Activated CD4-positive, alpha-beta T cell treated with anti-CD3 and anti-CD28 coated beads, Interleukin-2, amount 10 ng/mL, durations not matched to agents 7 days and 5 days (primary cell): ENCODE results near the gene CCDC191. TPM values are rescaled to one million over a fixed set of nuclear protein-coding genes. Genes with fewer than 3 reads are reported as not detected.

ENCODE experiments used
- CTCF ChIA-PET: fragments of 350-600 bp; sonication (Branson Sonifier 250); formaldehyde crosslinking; loops from one replicate; lab custom pipeline; 2021; ENCODE audit warnings: antibody characterized with exemption; lab: Charles Lee
- POLR2A ChIA-PET: fragments of 350-600 bp; sonication (Branson Sonifier 250); formaldehyde crosslinking; loops from one replicate; lab custom pipeline; 2021; ENCODE audit warnings: antibody characterized with exemption; lab: Charles Lee
- DNase-seq: peaks from one replicate; pipeline ENCODE4 v3.0.0-alpha.2; 2020
- H3K27ac Mint-ChIP-seq: one replicate; pipeline ENCODE4 v1.8.0; 2021; ENCODE audit warnings: mild to moderate bottlenecking, moderate library complexity, mixed read lengths
- H3K27me3 Mint-ChIP-seq: one replicate; pipeline ENCODE4 v1.8.0; 2021; ENCODE audit warnings: mixed read lengths
- H3K36me3 Mint-ChIP-seq: one replicate; pipeline ENCODE4 v1.8.0; 2021; ENCODE audit warnings: low read depth, mixed read lengths
- H3K4me1 Mint-ChIP-seq: one replicate; pipeline ENCODE4 v1.8.0; 2021; ENCODE audit warnings: mixed read lengths
- H3K4me3 Mint-ChIP-seq: one replicate; pipeline ENCODE4 v1.8.0; 2021; ENCODE audit warnings: mild to moderate bottlenecking, moderate library complexity, mixed read lengths
- H3K9me3 Mint-ChIP-seq: one replicate; pipeline ENCODE4 v1.8.0; 2021; ENCODE audit warnings: mixed read lengths
- total RNA-seq, 2 experiments: library from RNA; stranded (reverse); gene quantifications; one replicate each; pipeline ENCODE4 v1.2.3, GENCODE V29; 2021

The CCDC191 gene
- total RNA-seq, 2 experiments from 2014 or later = 2.9 to 3.2 TPM

DNA sequence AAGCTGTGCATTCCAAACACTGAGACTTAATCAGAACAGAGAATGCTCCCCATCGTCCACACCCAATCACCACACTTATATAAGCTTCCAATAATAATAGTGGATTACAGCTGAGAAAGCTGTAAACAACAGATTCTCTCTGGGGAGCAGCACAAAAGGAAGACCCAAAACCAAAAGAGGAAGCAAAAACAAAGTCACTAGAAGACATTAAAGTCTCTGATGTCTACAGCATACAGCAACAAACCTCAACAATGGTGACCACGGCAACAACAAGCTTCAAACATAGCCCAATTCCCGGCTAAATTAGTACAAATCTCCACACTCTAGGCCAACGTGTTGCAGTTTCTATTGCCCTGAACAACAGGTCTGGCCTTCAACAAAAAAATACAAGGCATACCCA, 70.8 kb downstream of the CCDC191 start:
- Mint-ChIP-seq H3K27ac (no peak overlapping the region), H3K36me3 (no peaks in the 10 kb centered on the region), H3K4me3 (no peak overlapping the region), H3K27me3 (no peaks in the 10 kb centered on the region), H3K4me1 (peaks cover 5% of the 10 kb centered on the region), H3K9me3 (no peaks in the 10 kb centered on the region)
- POLR2A ChIA-PET = no interaction called here
- DNase-seq = peak; percentile 8
- CTCF ChIA-PET = interaction anchor here (1.7 kb wide), 1 partner anchor 10 kb away, joined by 4 read pairs; no protein-coding TSS in a partner anchor

GRCh38 chr3:113983544-113983943, 72.8 kb downstream of the CCDC191 start:
- ChIA-PET POLR2A (no interaction called here), CTCF (no interaction called here)
- no peaks in the 10 kb centered on the region for H3K27me3 Mint-ChIP-seq
- no peaks in the 10 kb centered on the region for H3K36me3 Mint-ChIP-seq
- no peak overlapping the region for H3K4me3 Mint-ChIP-seq
- peaks cover 5% of the 10 kb centered on the region for H3K4me1 Mint-ChIP-seq
- DNase-seq = no peak
- H3K9me3 Mint-ChIP-seq = no peaks in the 10 kb centered on the region
- H3K27ac Mint-ChIP-seq = no peak overlapping the region

DNA sequence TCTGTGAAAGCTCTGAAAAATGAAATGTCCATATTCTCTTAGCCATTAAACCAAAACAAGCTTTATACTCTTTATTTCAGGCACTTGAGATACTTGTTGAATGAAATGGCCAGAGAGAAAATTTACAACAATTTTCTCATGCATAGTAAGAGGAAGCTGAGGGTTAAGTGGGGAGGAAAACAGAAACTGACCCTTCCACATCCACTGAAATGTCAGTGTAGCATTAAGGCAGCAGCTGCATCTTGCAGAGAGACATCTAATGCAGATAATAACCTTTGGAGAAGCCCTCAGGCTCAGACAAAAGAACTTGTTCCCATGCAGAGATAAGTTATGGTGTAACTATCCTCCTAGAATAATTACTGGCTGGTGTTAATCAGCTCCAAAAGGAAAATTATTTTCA, 74.5 kb downstream of the CCDC191 start:
- no peak overlapping the region for H3K27ac Mint-ChIP-seq
- DNase-seq = no peak
- POLR2A ChIA-PET = no interaction called here
- no peaks in the 10 kb centered on the region for H3K9me3 Mint-ChIP-seq
- CTCF ChIA-PET = interaction anchor here (1.4 kb wide), 1 partner anchor 31 kb away, joined by 3 read pairs; no protein-coding TSS in a partner anchor
- no peaks in the 10 kb centered on the region for H3K36me3 Mint-ChIP-seq
- no peak overlapping the region for H3K4me3 Mint-ChIP-seq
- no peaks in the 10 kb centered on the region for H3K27me3 Mint-ChIP-seq
- H3K4me1 Mint-ChIP-seq = peaks cover 5% of the 10 kb centered on the region

DNA sequence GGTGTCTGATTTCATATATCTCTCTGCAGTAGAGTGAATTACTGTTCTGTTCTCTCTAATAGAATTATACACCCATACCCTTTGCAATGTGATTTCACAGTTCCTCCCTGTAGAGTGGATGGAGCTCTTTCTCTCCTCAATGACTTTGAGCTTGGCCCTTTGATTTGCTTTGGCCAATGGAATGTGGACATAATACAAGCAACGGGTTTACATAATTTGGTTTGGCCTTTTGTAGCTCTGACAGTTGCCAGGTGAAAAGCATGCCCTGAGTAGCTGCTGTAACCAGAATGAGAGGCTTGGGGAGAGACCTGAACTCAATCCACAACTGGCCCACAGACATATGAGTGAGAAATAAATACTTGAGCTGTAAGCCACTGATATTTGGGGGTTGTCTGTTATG, 76.4 kb downstream of the CCDC191 start:
- H3K36me3 Mint-ChIP-seq = peaks cover 3% of the 10 kb centered on the region
- no peak overlapping the region for H3K27ac Mint-ChIP-seq
- ChIA-PET POLR2A (no interaction called here), CTCF (no interaction called here)
- no peaks in the 10 kb centered on the region for H3K4me1 Mint-ChIP-seq
- no peak for DNase-seq
- H3K9me3 Mint-ChIP-seq = peaks cover 2% of the 10 kb centered on the region
- no peaks in the 10 kb centered on the region for H3K27me3 Mint-ChIP-seq
- no peak overlapping the region for H3K4me3 Mint-ChIP-seq

DNA sequence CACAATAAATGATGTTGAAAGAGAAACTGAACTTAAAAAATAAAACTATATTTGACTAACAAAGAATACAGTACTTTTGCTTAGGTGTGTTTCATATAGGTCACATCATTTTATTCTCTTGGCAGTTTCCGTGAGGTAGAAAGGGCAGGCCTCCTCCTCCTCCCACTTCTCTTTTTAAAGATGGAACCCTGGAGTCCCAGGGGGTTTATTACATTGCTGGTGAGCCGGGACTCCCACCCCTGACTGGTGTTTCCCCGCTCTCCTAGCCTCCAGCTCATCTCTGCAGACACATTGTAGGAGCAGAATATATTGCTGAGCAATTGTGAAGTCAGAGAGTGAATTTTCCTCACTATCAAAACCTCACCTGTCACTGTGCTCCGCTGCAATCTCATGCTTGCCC, 78.5 kb downstream of the CCDC191 start:
- H3K4me3 Mint-ChIP-seq = no peak overlapping the region
- ChIA-PET POLR2A (no interaction called here), CTCF (no interaction called here)
- DNase-seq = no peak
- H3K9me3 Mint-ChIP-seq = peaks cover 17% of the 10 kb centered on the region
- H3K27me3 Mint-ChIP-seq = peaks cover 2% of the 10 kb centered on the region
- H3K4me1 Mint-ChIP-seq = no peaks in the 10 kb centered on the region
- H3K27ac Mint-ChIP-seq = no peak overlapping the region
- H3K36me3 Mint-ChIP-seq = peaks cover 11% of the 10 kb centered on the region

DNA sequence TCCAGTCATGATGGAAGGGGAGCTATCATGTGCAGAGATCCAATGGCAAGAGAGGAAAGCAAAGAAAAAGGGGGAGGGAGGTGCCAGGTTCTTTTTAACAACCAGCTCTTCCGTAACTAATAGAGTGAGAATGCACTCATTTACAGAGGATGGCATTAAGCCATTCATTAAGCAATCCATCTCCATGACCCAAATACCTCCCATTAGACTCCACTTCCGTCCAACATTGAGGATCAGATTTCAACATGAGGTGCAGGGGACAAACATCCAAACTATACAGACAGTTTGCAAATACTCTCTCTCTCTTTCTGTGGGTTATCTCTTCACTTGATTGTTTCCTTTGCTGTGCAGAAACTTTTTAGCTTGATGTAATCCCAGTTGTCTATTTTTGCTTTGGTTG, 87.3 kb downstream of the CCDC191 start:
- H3K4me1 Mint-ChIP-seq = peaks cover 7% of the 10 kb centered on the region
- H3K9me3 Mint-ChIP-seq = peaks cover 16% of the 10 kb centered on the region
- no peak overlapping the region for H3K27ac Mint-ChIP-seq
- POLR2A ChIA-PET = no interaction called here
- CTCF ChIA-PET = no interaction called here
- H3K36me3 Mint-ChIP-seq = peaks cover 3% of the 10 kb centered on the region
- H3K27me3 Mint-ChIP-seq = peaks cover 6% of the 10 kb centered on the region
- no peak overlapping the region for H3K4me3 Mint-ChIP-seq
- no peak for DNase-seq

GRCh38 chr3:113966172-113966571, 90.2 kb downstream of the CCDC191 start:
- H3K27ac Mint-ChIP-seq = no peak overlapping the region
- POLR2A ChIA-PET = no interaction called here
- no peak for DNase-seq

DNA sequence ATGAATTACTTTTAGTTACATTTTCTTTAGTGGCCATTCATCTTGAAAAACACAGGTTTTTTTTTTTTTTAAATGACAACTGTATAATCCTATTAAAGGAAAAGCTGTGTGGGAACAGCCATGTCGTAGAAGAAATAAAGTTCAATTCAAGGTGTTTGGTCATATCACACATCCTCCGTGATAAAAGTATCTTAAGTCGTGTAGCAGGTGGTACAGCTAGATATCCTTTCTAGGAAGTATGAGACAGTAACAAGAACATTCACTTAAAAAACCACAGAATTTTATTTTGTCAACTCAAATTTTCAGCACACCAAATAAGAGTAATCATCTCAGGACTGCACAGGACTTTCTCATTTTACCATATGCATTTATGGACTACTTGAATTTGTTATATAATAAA, 92.4 kb downstream of the CCDC191 start:
- H3K9me3 Mint-ChIP-seq = no peaks in the 10 kb centered on the region
- H3K4me1 Mint-ChIP-seq = peaks cover 12% of the 10 kb centered on the region
- ChIA-PET CTCF (interaction anchor here (0.6 to 0.7 kb wide), 2 partner anchors 34 to 469 kb away, joined by 3 read pairs; no protein-coding TSS in a partner anchor), POLR2A (no interaction called here)
- no peak overlapping the region for H3K27ac Mint-ChIP-seq
- no peaks in the 10 kb centered on the region for H3K36me3 Mint-ChIP-seq
- H3K4me3 Mint-ChIP-seq = no peak overlapping the region
- no peak for DNase-seq
- H3K27me3 Mint-ChIP-seq = no peaks in the 10 kb centered on the region

More at GRCh38 chr3:113966172-113966571, 90.2 kb downstream of the CCDC191 start:
- H3K27me3 Mint-ChIP-seq = peaks cover 3% of the 10 kb centered on the region
- H3K4me3 Mint-ChIP-seq = no peak overlapping the region
- no peaks in the 10 kb centered on the region for H3K36me3 Mint-ChIP-seq
- CTCF ChIA-PET = no interaction called here
- peaks cover 12% of the 10 kb centered on the region for H3K4me1 Mint-ChIP-seq
- H3K9me3 Mint-ChIP-seq = no peaks in the 10 kb centered on the region

- H3K27me3 Mint-ChIP-seq = peaks cover 5% of the 10 kb centered on the region
- no peak for DNase-seq
- ChIA-PET CTCF (interaction anchor here (0.7 kb wide), 1 partner anchor 135 kb away, joined by 3 read pairs; no protein-coding TSS in a partner anchor), POLR2A (no interaction called here)
- peaks cover 20% of the 10 kb centered on the region for H3K4me1 Mint-ChIP-seq
- H3K9me3 Mint-ChIP-seq = no peaks in the 10 kb centered on the region
- no peak overlapping the region for H3K27ac Mint-ChIP-seq
- H3K36me3 Mint-ChIP-seq = no peaks in the 10 kb centered on the region
- no peak overlapping the region for H3K4me3 Mint-ChIP-seq
These were observed 102.1 kb downstream of the CCDC191 start for GRCh38 chr3:113954091-113954685.

DNA sequence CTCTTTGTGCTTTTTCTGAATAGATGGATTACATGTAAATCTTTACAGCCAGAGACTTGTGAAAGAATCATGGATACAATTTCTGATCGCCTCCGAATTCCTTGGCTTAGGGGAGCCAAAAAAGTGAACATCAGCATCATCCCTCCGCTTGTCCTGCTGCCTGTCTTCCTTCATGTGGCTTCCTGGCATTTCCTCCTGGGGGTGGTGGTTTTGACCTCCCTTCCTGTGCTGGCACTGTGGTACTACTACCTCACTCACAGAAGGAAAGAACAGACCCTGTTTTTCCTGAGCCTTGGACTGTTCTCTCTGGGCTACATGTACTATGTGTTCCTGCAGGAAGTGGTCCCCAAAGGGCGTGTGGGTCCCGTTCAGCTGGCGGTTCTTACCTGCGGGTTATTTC, 102.6 kb downstream of the CCDC191 start:
- Mint-ChIP-seq H3K27me3 (peaks cover 11% of the 10 kb centered on the region), H3K4me3 (no peak overlapping the region), H3K36me3 (no peaks in the 10 kb centered on the region), H3K27ac (no peak overlapping the region), H3K4me1 (peaks cover 24% of the 10 kb centered on the region), H3K9me3 (no peaks in the 10 kb centered on the region)
- ChIA-PET POLR2A (no interaction called here), CTCF (interaction anchor here (0.5 kb wide), 1 partner anchor 241 kb away, joined by 3 read pairs; no protein-coding TSS in a partner anchor)
- DNase-seq = no peak

DNA sequence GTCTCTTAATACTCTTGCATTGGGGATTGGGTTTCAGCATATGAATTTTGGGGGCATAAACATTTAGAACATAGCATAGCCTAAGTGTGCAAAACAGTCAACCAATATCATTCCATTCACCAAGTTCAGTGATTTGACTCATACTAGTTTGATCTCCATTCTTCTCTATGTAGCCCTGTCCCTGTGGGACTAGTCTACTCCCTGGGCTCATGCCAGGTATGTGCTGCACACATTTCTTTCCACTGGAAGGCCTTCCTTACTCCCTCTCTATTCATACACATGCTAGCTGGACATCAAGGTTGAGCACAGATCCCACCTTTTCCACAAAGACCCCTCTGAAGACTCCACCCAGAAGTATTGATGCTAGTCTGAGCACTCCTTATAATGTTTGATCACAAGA, 103.4 kb downstream of the CCDC191 start:
- no peak overlapping the region for H3K27ac Mint-ChIP-seq
- ChIA-PET CTCF (interaction anchor here (0.5 kb wide), 1 partner anchor 240 kb away, joined by 3 read pairs; no protein-coding TSS in a partner anchor), POLR2A (no interaction called here)
- H3K9me3 Mint-ChIP-seq = no peaks in the 10 kb centered on the region
- DNase-seq = no peak
- H3K4me3 Mint-ChIP-seq = no peak overlapping the region
- peaks cover 12% of the 10 kb centered on the region for H3K27me3 Mint-ChIP-seq
- no peaks in the 10 kb centered on the region for H3K36me3 Mint-ChIP-seq
- H3K4me1 Mint-ChIP-seq = peaks cover 26% of the 10 kb centered on the region

DNA sequence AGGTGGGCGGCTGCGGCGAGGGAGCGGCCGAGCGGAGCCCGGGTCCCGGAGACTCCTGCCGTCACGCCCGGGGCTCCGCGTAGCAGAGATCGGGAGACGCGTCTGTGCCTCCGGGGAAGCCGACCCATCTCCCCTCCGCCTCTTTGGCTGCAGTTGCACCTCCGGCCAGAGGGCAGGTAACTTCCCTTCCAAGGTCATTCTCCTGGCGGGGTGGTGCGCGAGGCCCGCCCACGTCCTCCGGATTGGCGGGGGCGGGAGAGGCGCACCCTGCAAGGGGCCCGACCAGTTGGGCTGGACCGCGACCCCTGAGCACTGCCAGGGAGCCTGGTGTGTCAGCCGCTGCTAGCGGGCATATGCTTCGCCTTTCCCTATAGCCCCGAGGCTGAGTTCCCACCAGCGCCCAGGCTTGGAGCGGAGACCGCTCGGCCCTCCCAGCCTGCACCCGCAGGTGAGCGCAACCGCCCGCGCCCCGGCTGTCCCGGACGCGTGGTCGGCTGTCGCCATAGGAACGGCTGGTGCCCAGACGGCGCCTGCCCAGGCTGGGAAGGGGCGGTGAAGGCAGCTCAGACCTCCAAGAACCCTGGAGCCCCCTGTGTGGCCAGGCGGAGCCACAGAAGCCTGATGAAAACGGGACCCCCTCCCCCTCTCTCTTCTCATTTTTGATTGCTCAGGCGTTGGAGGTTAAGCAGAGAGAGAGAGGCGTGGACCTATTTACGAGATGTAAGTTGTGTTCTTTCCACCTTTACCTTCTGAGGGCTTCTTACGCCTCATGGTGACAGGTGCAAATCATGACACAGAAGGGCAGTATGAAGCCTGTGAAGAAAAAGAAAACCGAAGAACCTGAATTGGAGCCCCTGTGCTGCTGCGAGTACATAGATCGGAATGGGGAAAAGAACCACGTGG, 108.1 kb downstream of the CCDC191 start:
- DNase-seq = no peak
- Mint-ChIP-seq H3K9me3 (no peaks in the 10 kb centered on the region), H3K27ac (no peak overlapping the region), H3K4me1 (peaks cover 18% of the 10 kb centered on the region), H3K36me3 (no peaks in the 10 kb centered on the region), H3K4me3 (peak overlapping the region; percentile 66), H3K27me3 (peaks cover 38% of the 10 kb centered on the region)
- POLR2A ChIA-PET = no interaction called here
- CTCF ChIA-PET = no interaction called here

DNA sequence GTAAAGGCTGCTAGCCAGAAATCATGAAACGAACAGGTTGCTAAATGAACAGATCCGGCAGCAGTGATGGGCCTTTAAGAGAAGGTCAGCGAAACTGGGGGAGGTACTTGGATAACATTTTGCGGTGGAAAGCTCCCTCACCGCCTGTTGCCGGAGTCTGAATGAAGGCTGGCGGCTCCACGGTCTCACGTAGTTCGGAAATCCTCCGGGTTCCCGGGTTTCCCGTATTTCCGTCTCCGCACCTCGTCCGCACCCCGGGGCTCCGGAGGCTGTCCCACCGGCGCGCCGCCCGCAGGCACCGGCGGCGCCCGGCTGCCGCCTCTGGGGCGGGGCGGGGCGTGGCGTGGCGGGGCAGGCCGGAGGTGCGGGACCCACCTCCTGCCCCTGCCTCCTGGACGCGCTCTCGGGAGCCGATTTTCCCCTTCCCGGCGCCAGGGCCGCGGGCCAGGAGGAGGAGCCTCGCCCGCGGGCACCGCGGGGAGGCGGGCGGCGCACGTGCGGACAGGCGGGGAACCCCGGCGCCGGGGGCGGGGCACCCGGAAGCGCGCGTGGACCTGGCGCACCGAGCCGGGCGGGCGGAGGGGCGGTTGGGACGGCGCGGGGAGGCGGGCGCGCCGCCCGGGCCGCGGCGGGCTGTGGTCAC, 108.8 kb downstream of the CCDC191 start, which contains the start of gene ZDHHC23:
TSS of gene ZDHHC23 (plus strand) at position 642 of the 643 bp plus-strand sequence. CDS start 790 bp downstream, outside the sequence.
- H3K4me1 Mint-ChIP-seq = peaks cover 14% of the 10 kb centered on the region
- POLR2A ChIA-PET = no interaction called here
- peak within 1 kb of the TSS; percentile 78 for H3K4me3 Mint-ChIP-seq
- no peaks in the 10 kb centered on the region for H3K9me3 Mint-ChIP-seq
- peaks cover 46% of the 10 kb centered on the region for H3K27me3 Mint-ChIP-seq
- CTCF ChIA-PET = no interaction called here
- H3K36me3 Mint-ChIP-seq = no peaks in the 10 kb centered on the region
- H3K27ac Mint-ChIP-seq = peak within 1 kb of the TSS; percentile 26
- DNase-seq = peak; percentile 58
